Endometrial microvascular endothelial cells (primary cell): ENCODE measurements around the gene CTTNBP2NL. TPM values are rescaled to one million over a fixed set of nuclear protein-coding genes. Genes with fewer than 3 reads are reported as not detected.

Experiments used
- in situ Hi-C: cut with HindIII; loops from 2 replicates; pipeline ENCODE4 v1.10.0; 2017; ENCODE audit warnings: low sequenced_read_pairs, low pct_unique_long_range_greater_than_20kb; ENCODE audit errors: inconsistent ontology term
- total RNA-seq: library from RNA; depleted of rRNA; stranded (reverse); fragments of >200 nt; gene quantifications from one replicate; pipeline ENCODE4 v1.2.3, GENCODE V29; 2015; ENCODE audit errors: inconsistent ontology term

Gene CTTNBP2NL, protein sequence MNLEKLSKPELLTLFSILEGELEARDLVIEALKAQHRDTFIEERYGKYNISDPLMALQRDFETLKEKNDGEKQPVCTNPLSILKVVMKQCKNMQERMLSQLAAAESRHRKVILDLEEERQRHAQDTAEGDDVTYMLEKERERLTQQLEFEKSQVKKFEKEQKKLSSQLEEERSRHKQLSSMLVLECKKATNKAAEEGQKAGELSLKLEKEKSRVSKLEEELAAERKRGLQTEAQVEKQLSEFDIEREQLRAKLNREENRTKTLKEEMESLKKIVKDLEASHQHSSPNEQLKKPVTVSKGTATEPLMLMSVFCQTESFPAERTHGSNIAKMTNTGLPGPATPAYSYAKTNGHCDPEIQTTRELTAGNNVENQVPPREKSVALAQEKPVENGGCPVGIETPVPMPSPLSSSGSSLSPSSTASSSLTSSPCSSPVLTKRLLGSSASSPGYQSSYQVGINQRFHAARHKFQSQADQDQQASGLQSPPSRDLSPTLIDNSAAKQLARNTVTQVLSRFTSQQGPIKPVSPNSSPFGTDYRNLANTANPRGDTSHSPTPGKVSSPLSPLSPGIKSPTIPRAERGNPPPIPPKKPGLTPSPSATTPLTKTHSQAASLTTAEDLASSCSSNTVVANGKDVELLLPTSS
- 27.5 TPM for total RNA-seq

DNA sequence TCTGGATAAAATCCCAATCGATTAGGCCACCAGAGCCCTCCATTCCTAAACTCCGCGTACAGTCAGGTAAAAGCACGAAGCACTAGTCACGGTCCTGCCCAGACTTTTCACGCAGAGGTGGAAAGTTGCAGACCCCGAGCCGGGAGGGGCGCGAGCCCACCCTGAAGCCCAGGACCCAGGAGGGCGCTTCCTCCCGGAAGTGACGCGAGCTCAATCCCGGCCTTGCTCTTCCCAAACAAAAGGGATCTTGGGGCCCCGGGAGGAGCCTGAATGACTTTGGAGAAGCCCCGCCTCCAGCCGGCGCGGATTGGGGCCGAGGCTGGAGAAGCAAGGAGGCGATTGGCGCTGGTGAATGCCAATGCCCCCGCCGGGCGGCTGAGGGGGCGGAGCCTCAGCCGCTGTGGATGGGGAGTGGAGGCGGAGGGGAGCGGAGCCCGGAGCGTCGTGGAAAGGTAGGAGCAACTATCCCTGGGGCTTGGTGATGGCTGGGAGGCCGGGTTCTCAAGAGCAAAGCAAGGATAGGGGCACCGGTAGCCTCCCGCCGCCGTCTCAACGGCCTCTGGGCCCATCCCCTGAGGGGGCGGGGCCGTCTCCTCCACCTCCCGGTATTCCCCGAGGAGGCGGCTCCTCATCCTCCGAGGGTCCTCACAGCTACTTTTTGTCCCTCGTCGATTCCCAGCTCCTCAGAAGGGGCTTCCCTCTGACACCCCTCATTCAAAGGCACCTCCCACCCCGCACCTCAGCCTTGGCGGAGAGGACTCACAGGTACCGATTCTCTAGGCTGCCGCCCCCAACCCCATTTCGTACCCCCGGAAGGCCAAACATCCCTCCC lies at the start of gene CTTNBP2NL:
Gene CTTNBP2NL, plus strand, starts transcription at position 394 of the 832 bp plus-strand sequence. CDS start 19,952 bp downstream, outside the sequence.
- in situ Hi-C loops = no loop called here

DNA sequence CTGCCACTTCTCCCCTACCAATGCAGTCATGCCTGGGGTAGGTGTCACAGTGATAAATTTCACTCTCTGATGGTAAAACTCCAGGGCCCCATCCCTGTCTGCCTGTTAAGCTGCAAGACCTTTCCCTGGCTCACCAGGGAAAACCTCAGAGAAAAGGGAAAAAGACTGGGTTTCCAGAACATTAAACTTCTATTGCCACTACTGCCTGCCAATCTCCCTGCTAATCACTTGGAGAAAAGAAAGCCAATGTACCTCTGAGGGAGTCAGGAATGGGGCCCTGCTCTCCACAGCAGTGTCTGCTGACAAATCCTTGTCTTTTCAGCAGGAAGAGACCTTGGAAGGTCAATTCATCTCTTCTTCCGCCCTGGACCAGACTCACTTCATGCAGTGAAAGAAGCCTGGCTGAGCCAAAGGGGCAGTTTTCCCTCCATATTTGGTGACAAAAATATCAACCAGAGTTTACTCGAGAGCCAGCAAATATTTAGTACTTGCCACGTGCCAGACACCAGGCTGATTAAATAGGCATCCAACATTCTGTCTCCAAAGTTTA lies 49.1 kb upstream of the CTTNBP2NL start:
- in situ Hi-C loops = no loop called here

DNA sequence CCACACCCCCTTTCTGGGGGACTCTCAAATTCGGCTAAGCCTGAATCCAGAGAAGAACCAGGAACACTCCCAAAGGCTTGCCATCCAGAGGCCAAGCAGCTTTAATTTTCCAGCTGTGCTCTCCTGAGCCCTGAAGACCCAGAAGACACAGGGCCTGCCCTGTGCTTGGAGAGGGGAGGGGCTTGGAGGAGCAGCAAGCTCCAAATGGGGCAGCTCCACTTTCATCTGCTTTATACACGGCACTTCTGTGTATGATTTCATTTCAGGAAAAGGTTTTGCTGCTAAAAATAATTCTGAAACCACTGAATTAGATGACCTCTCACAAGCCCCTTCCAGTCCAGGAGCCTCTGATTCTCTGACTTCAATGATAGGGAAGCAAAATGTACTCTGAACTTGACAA lies 39.2 kb upstream of the CTTNBP2NL start:
- in situ Hi-C loops = no loop called here

DNA sequence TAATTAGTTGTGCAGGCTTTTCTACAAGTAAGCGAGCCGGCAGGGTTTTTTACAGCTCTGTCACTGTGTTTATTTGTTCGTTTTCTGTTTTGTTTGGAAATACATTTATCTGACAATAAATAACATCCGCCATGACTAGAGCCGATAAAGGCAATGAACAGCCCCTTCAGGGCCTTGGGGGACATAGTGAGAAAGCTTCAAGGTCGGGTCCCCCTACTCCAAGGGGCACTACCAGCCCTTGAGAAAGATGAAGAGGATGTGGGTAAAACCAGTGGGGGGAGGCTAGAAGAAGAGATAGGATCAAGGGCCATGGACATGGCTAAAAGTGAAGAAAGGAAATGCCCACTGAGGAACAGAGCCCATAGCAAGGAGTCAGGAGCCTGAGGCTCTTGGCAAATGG lies 38.5 kb upstream of the CTTNBP2NL start:
- in situ Hi-C loops = no loop called here

GRCh38 chr1:112358061-112358770 lies 37.8 kb upstream of the CTTNBP2NL start:
- in situ Hi-C loops = no loop called here

GRCh38 chr1:112358798-112359408 lies 37.1 kb upstream of the CTTNBP2NL start:
- in situ Hi-C loops = no loop called here

DNA sequence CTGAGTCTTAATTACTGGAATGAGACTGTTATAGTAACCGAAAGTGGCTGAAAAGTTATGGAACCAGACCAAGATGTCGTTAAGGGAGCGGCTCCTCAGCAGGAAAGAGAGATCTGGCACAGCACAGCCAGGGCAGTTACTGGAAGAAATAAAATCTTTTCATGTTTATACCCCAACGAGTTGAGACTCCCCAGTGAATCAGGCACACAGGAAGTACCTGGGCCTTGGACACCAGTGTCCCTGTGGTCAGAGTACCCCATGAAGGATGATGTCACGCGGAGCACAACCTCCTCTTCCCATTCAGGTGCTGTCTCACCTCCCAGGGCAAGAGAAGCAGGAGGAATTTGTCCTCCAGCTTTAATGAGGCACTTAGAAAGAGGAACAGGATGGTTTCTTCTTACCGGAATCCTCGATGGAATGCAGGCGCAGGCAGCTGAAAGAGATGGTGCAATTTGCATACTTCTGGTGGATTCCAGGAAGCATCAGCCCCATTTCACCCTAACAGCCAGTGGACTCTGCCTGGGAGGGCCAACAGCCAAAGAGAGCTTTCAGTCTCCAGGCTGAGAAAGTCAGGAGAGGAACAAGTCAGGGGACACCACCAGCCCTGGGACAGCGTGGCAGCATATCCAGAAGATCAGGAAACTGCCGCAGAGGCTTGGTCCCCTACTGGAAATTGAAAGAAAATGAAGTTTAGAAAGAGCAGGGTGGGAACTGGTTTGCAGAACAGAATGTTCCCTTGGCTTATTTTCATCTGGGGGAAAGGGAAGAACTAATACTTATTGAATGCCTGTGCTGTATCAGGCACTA lies 35.9 kb upstream of the CTTNBP2NL start:
- in situ Hi-C loops = no loop called here

DNA sequence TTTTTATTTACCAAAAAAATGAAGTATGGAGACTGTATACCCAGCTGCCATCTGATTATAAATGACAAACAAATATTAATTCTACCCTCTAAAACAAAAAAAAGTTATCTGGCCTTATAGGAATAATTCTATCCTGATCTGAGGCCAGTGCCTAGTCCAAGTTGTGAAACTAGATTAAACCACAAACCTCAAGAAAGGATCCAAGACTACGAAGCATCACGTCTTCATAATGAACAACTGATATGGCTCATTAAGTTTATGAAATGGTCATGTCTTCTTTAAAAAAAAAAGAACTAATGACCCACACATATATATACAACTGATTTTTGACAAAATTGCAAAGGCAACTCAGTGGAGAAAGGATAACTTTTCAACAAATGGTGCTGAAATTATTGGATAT lies 32.4 kb upstream of the CTTNBP2NL start:
- in situ Hi-C loops = no loop called here

DNA sequence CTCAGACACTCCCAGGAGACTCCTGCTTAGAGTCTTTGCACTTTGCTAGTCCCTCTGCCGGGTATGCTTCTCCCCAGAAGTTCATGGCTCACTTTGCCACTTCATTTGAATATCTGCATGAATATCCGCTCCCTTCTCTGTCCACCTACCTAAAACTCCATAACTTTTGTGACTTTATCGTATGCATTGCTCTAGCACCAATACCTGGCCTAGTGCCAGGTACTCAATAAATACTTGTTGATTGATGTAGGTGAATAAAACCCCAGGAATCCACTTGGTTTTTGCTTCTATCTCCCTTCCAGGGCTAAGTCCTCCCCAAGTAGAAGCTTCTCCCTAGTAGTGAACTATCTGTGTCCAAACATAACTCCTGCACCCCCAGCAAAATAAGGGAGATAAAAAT lies 27.8 kb upstream of the CTTNBP2NL start:
- in situ Hi-C loops = no loop called here

DNA sequence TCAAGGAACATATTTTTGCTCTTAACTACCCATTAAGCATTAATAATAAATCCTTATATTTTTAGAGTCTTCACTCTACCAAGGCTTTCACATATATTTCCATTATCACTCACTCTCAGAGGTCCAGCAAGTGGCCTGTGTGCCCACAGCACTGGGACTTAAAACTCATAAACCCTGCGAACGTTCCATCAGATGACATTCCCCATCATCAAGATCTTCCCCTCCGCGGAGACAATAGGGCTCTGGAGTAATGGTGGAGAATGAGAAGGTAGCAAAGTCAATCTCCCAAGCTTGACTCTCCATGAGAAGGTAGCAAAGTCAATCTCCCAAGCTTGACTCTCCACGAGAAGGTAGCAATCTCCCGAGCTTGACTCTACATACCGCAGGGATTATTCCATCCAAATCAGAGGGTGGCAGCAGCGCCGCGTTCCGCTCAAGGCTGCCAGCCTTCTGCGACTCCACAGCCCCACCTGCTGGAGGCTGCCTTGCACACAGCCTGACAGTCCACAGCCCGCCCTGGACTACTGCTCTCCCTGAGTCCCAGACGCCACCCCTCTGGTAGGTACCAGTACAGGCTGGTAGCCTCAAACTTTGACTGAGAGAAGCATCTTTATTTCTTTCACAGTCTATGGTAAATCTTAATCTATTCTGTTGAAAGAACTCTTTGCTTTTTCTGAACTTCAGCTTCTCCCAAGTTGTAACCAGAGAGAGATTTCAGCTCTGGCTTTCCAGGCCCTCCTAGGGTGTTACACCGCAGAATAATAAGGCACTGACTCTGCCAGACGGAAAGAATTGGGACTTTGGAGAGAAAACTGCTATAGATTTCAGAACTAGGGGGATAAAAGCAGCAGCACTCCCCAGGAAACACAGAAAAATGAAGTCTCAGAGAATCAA lies 26.4 kb upstream of the CTTNBP2NL start:
- in situ Hi-C loops = no loop called here

DNA sequence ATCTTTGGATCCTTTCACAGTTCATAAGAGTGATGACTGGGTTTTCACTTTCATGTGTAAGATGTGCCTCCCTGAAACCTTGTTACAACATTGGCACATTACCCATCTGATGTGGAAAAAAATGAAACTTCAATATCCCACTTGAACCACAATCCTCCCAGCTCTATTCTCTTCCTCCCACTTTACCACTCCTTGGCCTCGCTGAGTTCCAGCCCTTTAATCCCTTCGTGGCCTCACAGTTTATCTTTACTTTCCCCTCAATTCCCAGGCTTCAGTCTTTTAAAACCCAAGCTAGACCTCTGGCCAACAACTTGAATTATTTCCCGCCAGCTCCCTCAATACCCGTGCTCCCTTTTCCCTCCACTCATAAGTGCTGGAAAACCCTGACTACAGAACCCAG lies 25.0 kb upstream of the CTTNBP2NL start:
- in situ Hi-C loops = no loop called here

DNA sequence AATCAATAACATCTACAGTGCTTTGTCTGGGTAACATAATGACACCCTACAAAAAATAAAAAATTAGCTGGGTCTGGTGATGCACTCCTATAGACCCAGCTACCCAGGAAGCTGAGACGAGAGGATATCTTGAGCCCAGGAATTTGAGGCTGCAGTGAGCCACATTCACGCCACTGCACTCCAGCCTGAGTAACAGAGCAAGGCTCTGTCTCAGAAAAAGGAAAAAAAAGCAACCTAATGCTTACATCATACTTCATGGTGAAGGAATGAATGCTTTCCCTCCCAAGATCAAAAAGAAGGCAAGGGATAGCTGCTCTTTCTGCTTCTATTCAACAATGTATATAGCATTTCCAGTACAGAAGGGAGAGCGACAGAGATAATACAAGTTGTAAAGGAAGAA lies 24.2 kb upstream of the CTTNBP2NL start:
- in situ Hi-C loops = no loop called here

DNA sequence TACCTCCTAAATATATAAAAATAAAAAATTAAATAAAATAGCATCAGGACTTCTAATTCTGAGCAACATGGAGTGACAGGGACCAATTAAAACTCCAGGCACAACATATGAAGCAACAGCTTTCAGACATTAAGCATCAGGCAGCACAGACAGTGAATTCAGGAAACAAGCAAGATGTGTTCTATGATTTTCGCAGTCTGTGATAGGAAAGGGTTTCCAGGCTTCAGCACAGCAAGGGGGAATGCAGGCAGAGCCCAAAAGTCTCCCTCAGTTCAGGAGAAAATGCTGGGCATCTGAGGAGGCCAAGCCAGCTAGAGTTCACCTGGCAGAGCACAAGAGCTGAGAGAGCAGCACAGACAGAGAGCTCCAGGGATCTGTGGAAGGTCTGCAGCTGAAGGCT lies 22.2 kb upstream of the CTTNBP2NL start:
- in situ Hi-C loops = no loop called here

DNA sequence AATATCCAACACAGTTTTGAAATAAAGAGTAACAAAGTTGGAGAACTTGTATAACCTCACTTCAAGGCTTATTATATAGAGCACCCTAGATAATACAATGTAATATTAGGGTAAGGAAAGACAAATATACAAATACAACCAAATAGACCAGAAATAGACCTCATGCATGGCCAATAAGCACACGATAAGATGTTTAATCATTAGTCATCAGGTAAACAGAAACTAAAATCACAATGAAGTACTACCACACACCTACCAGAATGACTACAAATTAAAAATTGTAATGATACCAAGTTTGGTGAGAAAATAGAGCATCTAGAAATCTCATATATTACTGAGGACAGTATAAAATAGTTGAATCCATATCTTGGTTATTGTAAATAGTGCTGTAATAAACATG lies 20.3 kb upstream of the CTTNBP2NL start:
- in situ Hi-C loops = no loop called here

- in situ Hi-C loops = no loop called here
Observed at GRCh38 chr1:112380356-112380755, 15.7 kb upstream of the CTTNBP2NL start.

DNA sequence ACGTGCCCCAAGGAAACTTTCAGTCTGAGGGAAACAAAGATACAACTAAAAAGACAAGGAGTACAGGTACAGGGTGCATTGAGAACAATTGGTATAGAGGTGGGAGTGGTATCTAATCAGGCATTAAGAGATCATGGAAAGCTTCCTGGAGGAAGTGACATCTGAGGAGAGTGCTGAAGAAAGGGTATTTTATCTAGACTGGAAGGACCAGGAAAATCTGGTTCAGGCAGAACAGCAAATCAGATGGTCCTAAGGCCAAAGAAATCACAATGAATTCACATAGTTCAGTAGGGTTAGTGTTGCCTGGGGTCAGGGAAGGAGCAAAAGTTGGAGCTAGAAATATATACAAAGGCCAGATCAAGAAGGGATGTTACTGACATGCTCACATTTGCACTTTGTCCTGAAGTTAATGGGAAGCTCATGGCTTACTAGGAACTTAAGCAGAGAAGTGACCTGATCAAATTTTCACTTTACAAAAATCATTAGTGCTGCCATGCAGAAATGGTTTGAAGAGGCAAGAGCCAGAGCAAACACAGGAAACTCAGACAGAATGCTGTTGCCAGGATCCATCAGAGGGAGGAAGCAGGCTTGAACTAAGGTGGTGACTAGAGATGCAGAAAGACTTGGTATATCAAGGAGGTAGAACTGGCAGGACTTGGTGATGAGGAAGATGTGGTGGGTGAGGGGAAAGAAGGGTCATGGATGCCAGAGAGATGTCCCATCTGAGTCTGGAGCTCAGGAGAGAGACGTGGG lies 14.5 kb upstream of the CTTNBP2NL start:
- in situ Hi-C loops = no loop called here
